ENCODE results near the gene BCL2A1. TPM values are rescaled to one million over a fixed set of nuclear protein-coding genes. Genes with fewer than 3 reads are reported as not detected.

BCL2A1 gene
- total RNA-seq, 1 donor from 2014 or later: 91.1 TPM

DNA sequence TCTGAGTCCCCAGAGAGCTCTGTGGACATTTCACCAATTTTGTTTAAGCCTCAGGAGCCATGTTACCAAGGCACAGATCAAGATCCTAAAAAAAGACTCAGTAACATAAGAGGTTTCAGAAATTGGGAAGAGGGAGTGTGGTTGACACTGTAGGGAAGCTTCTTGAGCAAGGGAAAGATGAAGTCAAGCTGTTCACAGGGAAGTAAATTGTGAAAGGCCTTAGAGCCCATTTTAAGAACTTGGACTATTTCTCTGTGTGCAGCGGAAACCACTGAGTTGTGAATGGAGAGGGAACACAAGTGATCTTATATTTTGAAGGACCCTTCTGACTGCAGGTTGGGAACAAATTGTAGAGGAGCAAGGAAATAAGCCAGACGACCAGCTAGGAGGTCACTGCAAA, 18.7 kb downstream of the BCL2A1 start:
- DNase-seq (no peak), ATAC-seq (peak; percentile 83)
- H3K9me3 ChIP-seq: no peaks in the 10 kb centered on the region
- TF ChIP-seq, protein P1, sequence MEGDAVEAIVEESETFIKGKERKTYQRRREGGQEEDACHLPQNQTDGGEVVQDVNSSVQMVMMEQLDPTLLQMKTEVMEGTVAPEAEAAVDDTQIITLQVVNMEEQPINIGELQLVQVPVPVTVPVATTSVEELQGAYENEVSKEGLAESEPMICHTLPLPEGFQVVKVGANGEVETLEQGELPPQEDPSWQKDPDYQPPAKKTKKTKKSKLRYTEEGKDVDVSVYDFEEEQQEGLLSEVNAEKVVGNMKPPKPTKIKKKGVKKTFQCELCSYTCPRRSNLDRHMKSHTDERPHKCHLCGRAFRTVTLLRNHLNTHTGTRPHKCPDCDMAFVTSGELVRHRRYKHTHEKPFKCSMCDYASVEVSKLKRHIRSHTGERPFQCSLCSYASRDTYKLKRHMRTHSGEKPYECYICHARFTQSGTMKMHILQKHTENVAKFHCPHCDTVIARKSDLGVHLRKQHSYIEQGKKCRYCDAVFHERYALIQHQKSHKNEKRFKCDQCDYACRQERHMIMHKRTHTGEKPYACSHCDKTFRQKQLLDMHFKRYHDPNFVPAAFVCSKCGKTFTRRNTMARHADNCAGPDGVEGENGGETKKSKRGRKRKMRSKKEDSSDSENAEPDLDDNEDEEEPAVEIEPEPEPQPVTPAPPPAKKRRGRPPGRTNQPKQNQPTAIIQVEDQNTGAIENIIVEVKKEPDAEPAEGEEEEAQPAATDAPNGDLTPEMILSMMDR (IDR thresholded peaks at IDR 0.05): no peak
- H3K4me1 ChIP-seq: peaks cover 12% of the 10 kb centered on the region
- H3K36me3 ChIP-seq: no peaks in the 10 kb centered on the region
- H3K4me3 ChIP-seq: no peak overlapping the region
- no peaks in the 10 kb centered on the region for H3K27me3 ChIP-seq
- peak overlapping the region; percentile 58 for H3K27ac ChIP-seq
- intact Hi-C loops (cut with DNase I): no loop called here

DNA sequence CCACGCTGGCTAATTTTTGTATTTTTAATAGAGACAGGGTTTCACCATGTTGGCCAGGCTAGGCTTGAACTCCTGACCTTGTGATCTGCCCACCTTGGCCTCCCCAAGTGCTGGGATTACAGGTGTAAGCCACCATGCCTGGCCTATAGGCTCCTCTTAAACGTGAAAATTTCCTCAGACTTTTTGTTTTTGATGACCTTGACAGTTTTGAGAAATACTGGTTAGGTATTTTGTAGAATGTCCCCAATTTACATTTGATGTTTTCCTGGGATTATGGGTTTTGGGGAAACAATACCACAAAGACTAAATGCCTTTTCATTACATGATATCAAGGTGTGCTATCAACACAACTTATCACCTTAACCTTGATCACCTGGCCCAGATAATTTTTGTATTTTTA, 20.7 kb downstream of the BCL2A1 start:
- Histone ChIP-seq H3K27ac (no peak overlapping the region), H3K4me3 (no peak overlapping the region), H3K36me3 (no peaks in the 10 kb centered on the region), H3K9me3 (no peaks in the 10 kb centered on the region), H3K4me1 (peaks cover 7% of the 10 kb centered on the region), H3K27me3 (no peaks in the 10 kb centered on the region)
- no peak for ATAC-seq
- no peak for DNase-seq
- TF ChIP-seq, protein P1 (IDR thresholded peaks at IDR 0.05): no peak
- intact Hi-C loops (cut with DNase I): no loop called here

DNA sequence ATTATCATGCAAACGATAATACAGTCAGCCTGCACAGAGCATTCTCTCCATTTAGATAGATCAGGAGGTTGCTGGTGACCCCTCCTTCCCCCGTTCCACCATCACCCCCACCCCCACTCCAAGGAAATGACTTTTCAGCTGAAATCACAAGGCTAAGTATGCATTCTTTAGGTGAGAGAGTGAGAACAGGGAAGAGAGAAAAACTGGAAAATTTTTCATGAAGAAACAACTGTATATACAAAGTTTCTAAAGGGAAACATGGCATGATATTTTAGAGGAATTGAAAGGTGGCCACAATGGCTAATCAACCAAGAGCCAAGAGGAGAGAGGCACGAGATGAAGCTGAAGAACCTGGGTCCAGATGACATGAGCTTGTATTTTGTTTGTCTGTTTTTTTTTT, 22.2 kb downstream of the BCL2A1 start:
- TF ChIP-seq, protein P1 (IDR thresholded peaks at IDR 0.05): no peak
- intact Hi-C loops (cut with DNase I): no loop called here
- Histone ChIP-seq H3K36me3 (no peaks in the 10 kb centered on the region), H3K27ac (no peak overlapping the region), H3K4me1 (peaks cover 7% of the 10 kb centered on the region), H3K27me3 (no peaks in the 10 kb centered on the region), H3K4me3 (no peak overlapping the region), H3K9me3 (no peaks in the 10 kb centered on the region)
- DNase-seq (no peak), ATAC-seq (no peak)

DNA sequence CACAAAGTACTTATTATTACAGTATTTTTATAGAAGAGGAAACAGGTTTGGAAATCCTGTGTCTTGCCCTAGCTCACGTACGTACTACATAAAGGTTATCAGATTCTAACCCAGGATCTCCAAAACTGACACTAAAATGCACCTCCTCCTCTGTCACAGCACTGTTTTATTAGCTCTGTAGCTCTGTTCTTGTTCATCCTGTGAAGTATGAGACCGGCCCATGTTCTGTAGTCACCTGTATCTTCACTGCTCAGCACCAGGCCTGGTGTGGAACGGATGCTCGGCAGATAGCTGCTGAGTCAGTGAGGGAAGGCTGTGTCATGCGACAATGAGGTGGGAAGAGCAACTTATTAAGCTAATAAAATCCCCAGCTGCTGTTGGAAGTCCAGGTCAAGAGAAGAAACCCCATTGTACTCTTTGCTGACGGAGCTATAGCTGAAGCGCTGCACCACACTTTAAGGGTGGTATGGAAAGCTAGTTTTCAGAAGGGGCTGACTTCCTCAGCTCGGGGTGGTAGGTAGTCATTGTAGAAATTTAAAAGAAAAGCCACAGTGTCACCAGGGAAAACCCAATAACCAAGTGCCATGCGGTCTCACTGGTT, 22.8 kb downstream of the BCL2A1 start:
- ATAC-seq (no peak), DNase-seq (no peak)
- no peaks in the 10 kb centered on the region for H3K36me3 ChIP-seq
- H3K9me3 ChIP-seq: no peaks in the 10 kb centered on the region
- no peak overlapping the region for H3K4me3 ChIP-seq
- intact Hi-C loops (cut with DNase I): no loop called here
- H3K27ac ChIP-seq: no peak overlapping the region
- TF ChIP-seq, protein P1 (IDR thresholded peaks at IDR 0.05): no peak
- peaks cover 4% of the 10 kb centered on the region for H3K4me1 ChIP-seq
- H3K27me3 ChIP-seq: no peaks in the 10 kb centered on the region

DNA sequence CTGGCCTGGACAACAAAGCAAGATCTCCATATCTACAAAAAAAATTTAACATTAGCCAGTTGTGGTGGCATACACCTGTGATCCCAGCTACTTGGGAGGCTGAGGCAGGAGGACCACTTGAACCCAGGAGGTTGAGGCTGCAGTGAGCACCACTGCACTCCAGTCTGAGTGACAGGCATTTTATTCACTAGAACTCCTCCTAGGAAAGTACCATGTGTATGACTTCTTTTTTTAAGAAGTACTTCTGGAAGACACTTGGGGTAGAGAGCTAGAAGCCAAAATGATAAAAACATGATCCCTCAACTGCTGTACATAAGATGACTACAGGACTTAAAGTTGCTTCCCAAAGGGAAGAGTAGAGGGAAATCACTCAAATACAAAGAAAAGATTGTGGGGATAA, 24.0 kb downstream of the BCL2A1 start:
- Histone ChIP-seq H3K9me3 (no peaks in the 10 kb centered on the region), H3K4me3 (no peak overlapping the region), H3K36me3 (no peaks in the 10 kb centered on the region), H3K27ac (no peak overlapping the region), H3K4me1 (no peaks in the 10 kb centered on the region), H3K27me3 (no peaks in the 10 kb centered on the region)
- ATAC-seq (no peak), DNase-seq (no peak)
- intact Hi-C loops (cut with DNase I): no loop called here
- TF ChIP-seq, protein P1 (IDR thresholded peaks at IDR 0.05): no peak

DNA sequence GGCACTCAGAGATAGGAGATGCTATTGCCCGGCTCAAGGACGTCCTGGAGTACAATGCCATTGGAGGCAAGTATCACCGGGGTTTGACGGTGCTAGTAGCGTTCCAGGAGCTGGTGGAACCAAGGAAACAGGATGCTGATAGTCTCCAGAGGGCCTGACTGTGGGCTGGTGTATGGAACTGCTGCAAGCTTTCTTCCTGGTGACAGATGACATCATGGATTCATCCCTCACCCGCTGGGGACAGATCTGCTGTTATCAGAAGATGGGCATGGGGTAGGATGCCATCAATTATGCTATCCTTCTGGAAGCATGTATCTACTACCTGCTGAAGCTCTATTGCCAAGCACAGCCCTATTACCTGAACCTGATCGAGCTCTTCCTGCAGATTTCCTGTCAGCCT, 26.4 kb downstream of the BCL2A1 start:
- no peaks in the 10 kb centered on the region for H3K36me3 ChIP-seq
- no peaks in the 10 kb centered on the region for H3K4me1 ChIP-seq
- no peaks in the 10 kb centered on the region for H3K27me3 ChIP-seq
- intact Hi-C loops (cut with DNase I): no loop called here
- no peaks in the 10 kb centered on the region for H3K9me3 ChIP-seq
- TF ChIP-seq, protein P1 (IDR thresholded peaks at IDR 0.05): no peak
- H3K27ac ChIP-seq: no peak overlapping the region
- DNase-seq (no peak), ATAC-seq (peak; percentile 20)
- H3K4me3 ChIP-seq: no peak overlapping the region
